H9 (cell line): Measurements from ENCODE around the gene GMCL1. TPM values are rescaled to one million over a fixed set of nuclear protein-coding genes. Genes with fewer than 3 reads are reported as not detected.

Source experiments
- DNase-seq: peaks from one replicate; pipeline ENCODE4 v3.0.0-alpha.2; 2017
- H2AFZ ChIP-seq: one replicate; pipeline ENCODE4 v1.6.1; 2013; ENCODE audit warnings: mild to moderate bottlenecking, low read length, control low read depth, moderate library complexity
- H2AK5ac ChIP-seq: 2 replicates; pipeline ENCODE4 v1.6.1; 2013; ENCODE audit warnings: low read length, control low read depth, mixed read lengths; ENCODE audit not compliant: insufficient read length
- H2BK120ac ChIP-seq: one replicate; pipeline ENCODE4 v1.6.1; 2013; ENCODE audit warnings: low read depth, mild to moderate bottlenecking, low read length, control low read depth, inconsistent platforms; ENCODE audit not compliant: poor library complexity, severe bottlenecking
- H2BK12ac ChIP-seq: 2 replicates; pipeline ENCODE4 v1.6.1; 2013; ENCODE audit warnings: low read length, control low read depth, mixed read lengths, low read depth; ENCODE audit not compliant: insufficient read length
- H2BK15ac ChIP-seq: 2 replicates; pipeline ENCODE4 v1.6.1; 2013; ENCODE audit warnings: low read depth, low read length, control low read depth
- H2BK20ac ChIP-seq: one replicate; pipeline ENCODE4 v1.6.1; 2013; ENCODE audit warnings: low read depth, mild to moderate bottlenecking, low read length, control low read depth, inconsistent platforms; ENCODE audit not compliant: poor library complexity, severe bottlenecking
- H2BK5ac ChIP-seq: 2 replicates; pipeline ENCODE4 v1.6.1; 2013; ENCODE audit warnings: low read length, control low read depth, mixed read lengths; ENCODE audit not compliant: insufficient read length
- H3K14ac ChIP-seq: 2 replicates; pipeline ENCODE4 v1.6.1; 2013; ENCODE audit warnings: low read length, control low read depth; ENCODE audit not compliant: insufficient read depth
- H3K18ac ChIP-seq: 2 replicates; pipeline ENCODE4 v1.6.1; 2013; ENCODE audit warnings: low read depth, mild to moderate bottlenecking, mixed read lengths, low read length, control low read depth; ENCODE audit not compliant: insufficient read length
- H3K23ac ChIP-seq: 2 replicates; pipeline ENCODE4 v1.6.1; 2013; ENCODE audit warnings: low read length, control low read depth, mixed read lengths, low read depth; ENCODE audit not compliant: insufficient read length
- H3K23me2 ChIP-seq: 2 replicates; pipeline ENCODE4 v1.6.1; 2013; ENCODE audit warnings: low read depth, mild to moderate bottlenecking, mixed read lengths, low read length, control low read depth; ENCODE audit not compliant: insufficient read length, poor library complexity, severe bottlenecking
- H3K27ac ChIP-seq: 2 replicates; pipeline ENCODE4 v1.5.1; 2013; ENCODE audit warnings: low read length, control low read depth, mixed read lengths, low read depth; ENCODE audit not compliant: insufficient read length
- H3K27me3 ChIP-seq: 2 replicates; pipeline ENCODE4 v1.6.1; 2013; ENCODE audit warnings: low read length, control low read depth, inconsistent platforms; ENCODE audit not compliant: insufficient read depth
- H3K4ac ChIP-seq: 2 replicates; pipeline ENCODE4 v1.6.1; 2013; ENCODE audit warnings: low read depth, mild to moderate bottlenecking, control low read depth, inconsistent platforms, low read length, moderate library complexity
- H3K4me1 ChIP-seq: 2 replicates; pipeline ENCODE4 v1.6.1; 2013; ENCODE audit warnings: low read length, control low read depth, inconsistent platforms; ENCODE audit not compliant: insufficient read depth
- H3K4me2 ChIP-seq: 2 replicates; pipeline ENCODE4 v1.6.1; 2013; ENCODE audit warnings: low read length, control low read depth, mixed read lengths; ENCODE audit not compliant: insufficient read length, insufficient read depth
- H3K56ac ChIP-seq: 2 replicates; pipeline ENCODE4 v1.6.1; 2013; ENCODE audit warnings: low read depth, mild to moderate bottlenecking, mixed read lengths, low read length, control low read depth; ENCODE audit not compliant: insufficient read length
- H3K79me1 ChIP-seq: 2 replicates; pipeline ENCODE4 v1.6.1; 2013; ENCODE audit warnings: low read depth, mild to moderate bottlenecking, moderate library complexity, low read length, control low read depth, inconsistent platforms; ENCODE audit not compliant: insufficient read depth, poor library complexity, severe bottlenecking
- H3K79me2 ChIP-seq: 2 replicates; pipeline ENCODE4 v1.6.1; 2013; ENCODE audit warnings: low read length, control low read depth, inconsistent platforms; ENCODE audit not compliant: insufficient read depth
- H3K9ac ChIP-seq: 2 replicates; pipeline ENCODE4 v1.6.1; 2013; ENCODE audit warnings: low read length, control low read depth, mixed read lengths; ENCODE audit not compliant: insufficient read length; ENCODE audit errors: extremely low read depth
- H3K9me3 ChIP-seq: one replicate; pipeline ENCODE4 v1.6.1; 2013; ENCODE audit warnings: low read depth, low read length, inconsistent platforms; ENCODE audit not compliant: control insufficient read depth
- H3T11ph ChIP-seq: one replicate; pipeline ENCODE4 v1.6.1; 2013; ENCODE audit warnings: mild to moderate bottlenecking, low read length, control low read depth, inconsistent platforms
- H4K20me1 ChIP-seq: one replicate; pipeline ENCODE4 v1.6.1; 2013; ENCODE audit not compliant: control insufficient read depth, insufficient read length, insufficient read depth
- H4K5ac ChIP-seq: 2 replicates; pipeline ENCODE4 v1.6.1; 2013; ENCODE audit warnings: low read depth, mild to moderate bottlenecking, mixed read lengths, low read length, control low read depth; ENCODE audit not compliant: insufficient read length
- H4K8ac ChIP-seq: replicated peaks from 2 replicates; pipeline ENCODE4 v1.6.1; 2013; ENCODE audit warnings: low read length, control low read depth, mixed read lengths, low read depth; ENCODE audit not compliant: insufficient read length
- H4K91ac ChIP-seq: 2 replicates; pipeline ENCODE4 v1.6.1; 2013; ENCODE audit warnings: low read depth, mild to moderate bottlenecking, moderate library complexity, mixed read lengths, low read length, control low read depth; ENCODE audit not compliant: insufficient read length
- H3K27ac Mint-ChIP-seq, 3 experiments: 2 replicates in 2 of 3; 3 replicates in 1 of 3; pipeline ENCODE4 v1.8.0; 2020 to 2021; ENCODE audit warnings: mixed read lengths in 3 of 3, mild to moderate bottlenecking in 1 of 3, moderate library complexity in 1 of 3
- H3K27me3 Mint-ChIP-seq: 2 replicates; pipeline ENCODE4 v1.8.0; 2021; ENCODE audit warnings: low read depth, mild to moderate bottlenecking, moderate library complexity, mixed read lengths
- H3K36me3 Mint-ChIP-seq, 3 experiments: 2 replicates in 2 of 3; 3 replicates in 1 of 3; pipeline ENCODE4 v1.8.0; 2020 to 2021; ENCODE audit warnings: low read depth in 3 of 3, mixed read lengths in 3 of 3; ENCODE audit not compliant: insufficient read depth in 1 of 3
- H3K4me1 Mint-ChIP-seq, 2 experiments: 2 replicates each; pipeline ENCODE4 v1.8.0; 2020; ENCODE audit warnings: mixed read lengths in 2 of 2
- H3K4me3 Mint-ChIP-seq, 2 experiments: 2 replicates in 1 of 2; 3 replicates in 1 of 2; pipeline ENCODE4 v1.8.0; 2020 to 2021; ENCODE audit warnings: mild to moderate bottlenecking in 2 of 2, mixed read lengths in 2 of 2, moderate library complexity in 1 of 2
- H3K9me3 Mint-ChIP-seq, 2 experiments: 2 replicates in 1 of 2; 3 replicates in 1 of 2; pipeline ENCODE4 v1.8.0; 2020; ENCODE audit warnings: mild to moderate bottlenecking in 2 of 2, mixed read lengths in 2 of 2, moderate library complexity in 1 of 2
- CTCF ChIP-seq: fragments of 200-600 bp; sonication (generic); conservative IDR thresholded peaks from 3 replicates; pipeline ENCODE4 v1.8.0; 2021; ENCODE audit warnings: antibody characterized with exemption, mild to moderate bottlenecking
- WGBS: extraction: QIAGEN DNeasy Blood & Tissue Kit; methylation state at CpG from one replicate; pipeline ENCODE4 v1.1.7; 2013; ENCODE audit warnings: missing lambda C conversion rate, low lambda C conversion rate, mixed read lengths; ENCODE audit not compliant: insufficient read length; ENCODE audit errors: extremely low coverage; 5-methylcytosine and 5-hydroxymethylcytosine counted together
- total RNA-seq: library from RNA; stranded (reverse); gene quantifications from 2 replicates; pipeline ENCODE4 v1.2.1, GENCODE V29; 2021

Gene GMCL1
- total RNA-seq, 1 experiment from 2014 or later = 18.6 TPM

DNA sequence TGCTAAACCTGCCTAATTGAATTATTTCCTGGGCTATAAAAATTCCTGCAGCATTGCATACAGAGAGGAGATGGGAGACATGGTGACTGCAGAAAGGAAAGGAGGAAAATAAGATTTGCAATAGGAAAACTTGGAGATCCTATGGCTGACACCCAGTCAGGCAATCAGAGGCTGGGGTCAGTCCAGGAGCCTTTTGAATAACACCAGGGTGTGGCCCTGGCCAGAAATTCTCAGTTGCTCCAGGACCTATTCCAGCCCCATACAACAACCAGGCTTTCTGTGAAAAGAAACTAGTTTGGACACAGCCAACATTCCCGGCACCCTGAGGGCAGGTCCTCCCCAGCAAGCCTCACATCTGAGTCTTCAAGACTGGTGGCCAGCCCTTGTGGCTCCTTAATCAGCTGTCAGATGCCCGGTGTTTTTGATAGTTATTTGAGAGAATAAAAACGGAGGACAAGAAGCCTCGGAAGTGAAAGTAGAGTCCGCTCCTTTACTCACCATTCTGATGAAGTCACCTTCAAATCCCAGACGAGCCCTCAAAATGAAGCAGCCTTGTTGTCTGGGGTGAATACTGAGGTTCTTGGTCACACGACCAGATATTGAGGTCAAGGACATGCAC is 31.1 kb upstream of the GMCL1 start:
- Histone ChIP-seq H3K23ac (no peak overlapping the region), H4K20me1 (no peaks in the 10 kb centered on the region), H4K91ac (no peak overlapping the region), H3K14ac (no peak overlapping the region), H3K9ac (no peak overlapping the region), H2AK5ac (no peak overlapping the region), H3K56ac (no peak overlapping the region), H3K79me1 (no peaks in the 10 kb centered on the region), H2BK20ac (no peak overlapping the region), H3K27ac (no peak overlapping the region), H3K9me3 (no peaks in the 10 kb centered on the region), H2AFZ (no peak overlapping the region), H3K18ac (no peak overlapping the region), H3K4me2 (no peak overlapping the region), H3K23me2 (no peaks in the 10 kb centered on the region), H4K8ac (no peak overlapping the region), H2BK12ac (no peak overlapping the region), H3K4me1 (peaks cover 3% of the 10 kb centered on the region; the same call in 1 of the 2 replicates), H3K27me3 (no peaks in the 10 kb centered on the region; the same call in 1 of the 2 replicates), H3K79me2 (no peaks in the 10 kb centered on the region), H2BK5ac (no peak overlapping the region), H3T11ph (no peak overlapping the region), H4K5ac (no peak overlapping the region), H2BK120ac (no peak overlapping the region), H3K4ac (no peak overlapping the region), H2BK15ac (no peak overlapping the region)
- Mint-ChIP-seq H3K4me3 (no peak overlapping the region), H3K9me3 (no peaks in the 10 kb centered on the region), H3K27ac (peak overlapping the region in 2 of 3 experiments; percentile 38 to 47; a peak in 3 of 7 replicates), H3K36me3 (0 out of 7 replicates have a peak, but pooled peaks cover 0 to 4% (median 0%) of the 10 kb centered on the region in 3 experiments), H3K27me3 (no peaks in the 10 kb centered on the region), H3K4me1 (peaks cover 26 to 35% of the 10 kb centered on the region in 2 experiments)
- WGBS = no CpG with 5 or more reads among the region's 7 CpGs
- DNase-seq = no peak
- no peak for TF ChIP-seq CTCF
